NCI-H524 (cell line): ENCODE data around the gene GPR160.
"Not testable (repeated sequence)": the region's sequence is repeated elsewhere in the genome, so short reads cannot be mapped to it uniquely, and the experiment has no call there.

ENCODE experiments used
- DNase-seq, 2 experiments: peaks; one replicate each; lab custom pipeline; 2025; lab: John Stamatoyannopoulos, UW

GPR160 gene

DNA sequence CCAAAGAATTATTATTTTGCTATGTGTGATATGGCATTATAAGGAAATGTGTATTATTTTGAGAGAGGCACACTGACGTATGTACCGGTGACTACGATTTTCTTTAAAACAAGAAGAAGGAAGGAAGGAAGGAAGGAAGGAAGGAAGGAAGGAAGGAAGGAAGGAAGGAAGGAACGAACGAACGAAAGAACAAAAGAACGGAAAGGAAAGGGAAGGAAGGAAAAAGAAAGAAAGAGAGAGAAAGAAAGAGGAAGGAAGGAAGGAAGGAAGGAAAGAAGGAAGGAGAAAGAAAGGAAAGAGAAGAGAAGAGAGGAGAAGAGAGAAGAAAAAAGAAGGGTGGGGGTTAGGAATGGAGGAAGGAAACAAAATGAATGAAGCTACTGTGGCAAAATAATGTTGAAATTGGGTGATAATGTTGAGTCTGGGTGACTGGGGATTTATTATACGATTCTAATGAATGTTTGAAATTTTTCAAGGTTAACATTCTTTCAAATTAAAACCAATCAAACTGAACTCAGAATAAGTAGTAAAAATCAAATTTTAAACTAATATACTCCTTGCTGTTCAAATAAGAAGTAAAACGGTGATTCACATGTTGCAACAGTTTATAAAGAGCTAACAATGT lies 73.5 kb downstream of the GPR160 start:
- DNase-seq = no peak

DNA sequence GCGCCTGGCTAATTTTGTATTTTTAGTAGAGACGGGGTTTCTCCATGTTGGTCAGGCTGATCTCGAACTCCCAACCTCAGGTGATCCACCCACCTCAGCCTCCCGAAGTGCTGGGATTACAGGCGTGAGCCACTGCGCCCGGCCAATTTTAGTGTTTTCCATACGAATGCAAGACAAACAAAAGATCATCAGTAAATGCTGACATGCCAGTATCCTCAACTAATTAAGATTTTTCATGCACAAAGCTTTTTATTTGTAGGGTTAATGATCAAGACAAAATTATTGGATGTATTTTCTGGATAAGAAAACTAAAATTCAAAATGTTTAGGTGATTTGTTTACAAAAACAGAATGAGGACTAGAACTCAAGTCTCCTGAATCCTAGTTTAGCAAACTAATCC lies 76.4 kb downstream of the GPR160 start:
- DNase-seq = not testable (repeated sequence)

DNA sequence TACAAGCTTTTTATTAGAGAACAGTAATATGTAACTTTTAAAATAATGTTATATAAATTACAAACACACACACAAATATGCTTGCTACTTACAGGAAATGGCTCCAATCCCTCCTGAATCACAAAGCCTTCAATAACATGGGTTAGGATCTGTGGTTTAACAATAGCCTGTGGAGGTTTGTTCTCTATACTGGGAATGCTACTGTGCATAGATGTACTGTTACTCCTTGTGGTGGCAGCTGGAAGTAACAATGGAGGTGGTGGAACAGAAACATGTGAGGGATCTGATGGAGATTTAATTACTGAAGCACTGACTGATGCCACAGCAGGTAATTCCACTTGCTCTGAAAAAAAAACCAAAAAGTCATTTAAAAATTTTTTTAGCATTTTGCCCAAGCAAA lies 79.3 kb downstream of the GPR160 start:
- DNase-seq = peak in 1 of 2 experiments; percentile 15

DNA sequence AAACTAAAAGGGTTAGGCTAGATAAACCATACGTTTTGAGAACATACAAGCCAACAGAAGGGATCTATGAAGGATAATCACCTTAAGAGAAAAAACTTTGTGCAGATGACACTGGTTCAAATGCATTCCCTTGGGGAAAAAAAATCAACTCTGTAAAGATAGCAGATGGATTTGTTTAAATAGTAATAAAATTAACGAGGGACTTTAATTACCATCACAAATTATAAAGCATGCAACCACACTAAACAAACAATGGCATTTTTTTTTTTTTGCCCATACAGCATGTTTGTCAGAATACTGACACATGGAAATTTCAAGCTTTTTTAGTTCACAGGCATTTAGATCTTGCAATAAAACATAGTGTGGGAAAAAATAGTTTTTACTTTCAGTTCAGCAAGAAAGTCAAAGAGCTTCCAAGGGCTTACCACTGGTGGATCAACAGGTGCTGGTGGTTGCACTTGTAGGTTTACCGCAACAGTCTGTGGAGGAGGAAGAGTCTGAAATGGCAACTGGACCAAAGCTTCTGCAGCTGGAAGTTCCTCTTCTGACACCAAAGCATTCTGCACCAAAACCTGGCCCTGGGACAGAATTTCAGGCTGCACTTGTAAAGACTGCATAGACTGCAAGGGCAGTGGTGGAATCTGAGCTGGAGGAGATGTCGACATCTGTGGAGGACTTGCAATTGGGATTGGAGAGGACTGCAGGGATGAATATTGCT lies 90.6 kb downstream of the GPR160 start:
- DNase-seq = peak in 1 of 2 experiments; percentile 48

DNA sequence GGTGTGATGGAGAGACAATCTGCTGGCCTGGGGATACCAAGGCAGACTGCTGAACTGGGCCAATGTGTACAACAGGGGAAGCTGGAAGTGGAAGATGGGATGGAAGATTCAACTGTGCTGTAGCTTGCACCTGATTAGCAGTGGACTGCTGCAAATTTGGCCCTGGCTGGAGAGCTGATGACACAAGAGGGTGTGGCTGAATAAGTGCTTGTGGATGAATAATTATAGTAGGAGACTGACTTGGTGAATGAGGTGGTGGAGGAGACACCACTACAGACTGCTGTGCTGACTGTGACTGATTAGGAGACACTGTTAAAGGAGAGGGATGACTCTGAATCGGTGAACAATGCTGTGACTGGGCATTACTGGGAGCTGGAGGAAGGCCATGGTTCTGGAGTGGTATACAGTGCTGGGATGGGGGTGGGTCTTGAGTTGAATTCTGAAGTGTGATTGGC lies 91.2 kb downstream of the GPR160 start:
- no peak for DNase-seq

DNA sequence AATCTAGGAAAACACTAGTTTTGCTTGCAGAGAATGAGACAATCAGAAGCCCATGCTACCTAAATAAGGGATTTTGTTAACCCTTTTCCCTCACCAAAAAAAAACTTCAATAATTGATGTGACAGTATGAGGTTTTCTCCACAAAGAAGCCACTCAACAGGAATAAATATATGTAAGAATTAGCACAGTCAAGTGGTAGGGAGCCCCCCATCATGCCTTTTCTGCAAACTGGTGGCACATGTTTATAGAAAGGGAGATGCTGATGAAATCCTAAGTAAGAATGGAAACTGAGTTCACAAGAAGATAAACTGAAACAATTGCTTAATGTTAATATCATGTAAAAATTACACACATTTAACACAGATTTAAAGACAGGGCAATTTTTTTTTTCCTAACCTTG lies 92.7 kb downstream of the GPR160 start:
- no peak for DNase-seq

DNA sequence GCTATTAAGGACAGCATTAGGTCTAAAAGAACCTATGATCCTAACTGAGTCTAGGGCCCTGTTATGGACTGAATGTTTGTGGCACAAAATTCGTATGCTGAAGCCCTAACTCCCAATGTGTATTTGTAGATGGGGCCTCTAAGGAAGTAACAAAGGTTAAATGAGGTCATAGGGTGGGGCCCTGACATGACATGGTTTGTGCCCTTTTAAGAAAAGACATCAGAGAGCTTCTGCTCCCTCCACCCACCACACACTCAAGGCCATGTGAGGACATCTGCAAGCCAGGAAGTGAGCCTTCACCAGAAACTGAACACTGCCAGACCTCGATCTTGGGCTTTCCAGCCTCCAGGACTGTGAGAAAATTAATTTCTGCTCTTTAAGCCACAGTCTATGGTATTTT lies 94.5 kb downstream of the GPR160 start:
- DNase-seq = no peak
